ENCODE measurements around the gene SLC39A11. TPM values are rescaled to one million over a fixed set of nuclear protein-coding genes. Genes with fewer than 3 reads are reported as not detected.

SLC39A11 gene
- total and polyA plus RNA-seq, 4 donors: 18.9 to 44.9 (median 28.2) TPM

GRCh38 chr17:72974605-72975232 is 117.8 kb downstream of the SLC39A11 start:
- no peak for TF ChIP-seq YY1 (IDR thresholded peaks at IDR 0.05)
- no peak for TF ChIP-seq REST (IDR thresholded peaks at IDR 0.05)
- no peak for TF ChIP-seq EGR1 (IDR thresholded peaks at IDR 0.05; ENCODE audit: low read depth in 2 of 2)
- no peak for TF ChIP-seq RXRA (IDR thresholded peaks at IDR 0.05)
- TF ChIP-seq JUND (IDR thresholded peaks at IDR 0.05): no peak
- TF ChIP-seq ZBTB33 (IDR thresholded peaks at IDR 0.05): no peak
- no peak for TF ChIP-seq HNF4A (conservative IDR thresholded peaks at IDR 0.05)
- no peak for TF ChIP-seq ATF3 (IDR thresholded peaks at IDR 0.05)
- TF ChIP-seq CTCF (IDR thresholded peaks at IDR 0.05; ENCODE audit: low read depth, low read length, missing input control): no peak
- TF ChIP-seq RAD21 (IDR thresholded peaks at IDR 0.05): no peak
- TF ChIP-seq FOXA1 (IDR thresholded peaks at IDR 0.05): no peak
- TF ChIP-seq MAX (IDR thresholded peaks at IDR 0.05): no peak
- TF ChIP-seq SP1 (IDR thresholded peaks at IDR 0.05): no peak
- TF ChIP-seq GABPA (IDR thresholded peaks at IDR 0.05 in 1 of 2, conservative IDR thresholded peaks at IDR 0.05 in 1 of 2): no peak
- TF ChIP-seq NR2F2 (IDR thresholded peaks at IDR 0.05): no peak

More at GRCh38 chr17:72974605-72975232, 117.8 kb downstream of the SLC39A11 start:
- Histone ChIP-seq H3K4me3 (ENCODE audit: low read depth in 1 of 3, low read length in 3 of 3) (no peak overlapping the region), H3K4me1 (ENCODE audit: control insufficient read depth in 4 of 4, insufficient read depth in 4 of 4, low read length in 3 of 4) (peaks cover 9 to 45% (median 33%) of the 10 kb centered on the region in 4 donors), H3K36me3 (ENCODE audit: control insufficient read depth in 4 of 4, insufficient read depth in 3 of 4, low read depth in 1 of 4, low read length in 3 of 4) (no peaks in the 10 kb centered on the region), H3K27ac (ENCODE audit: low read depth in 1 of 2, low read length in 2 of 2) (no peak overlapping the region), H3K9ac (ENCODE audit: low read depth in 1 of 2, low read length in 2 of 2) (no peak overlapping the region), H3K9me3 (ENCODE audit: control insufficient read depth in 4 of 4, low read length in 3 of 4) (no peaks in the 10 kb centered on the region), H3K27me3 (ENCODE audit: control insufficient read depth in 4 of 4, insufficient read depth in 4 of 4, low read length in 3 of 4) (no peaks in the 10 kb centered on the region)
- WGBS: 91% methylated on average over 4 of the region's 4 CpGs
- no peak for DNase-seq (ENCODE audit: low spot score)
